Muscle of leg (tissue), 11 donors: ENCODE data around the gene C3. TPM values are rescaled to one million over a fixed set of nuclear protein-coding genes. Genes with fewer than 3 reads are reported as not detected.
A peak's percentile ranks its signal among the peaks of the same experiment; 100 is the strongest.

Experiments used
- DNase-seq: peaks from one replicate; pipeline ENCODE4 v3.0.0; 2013
- H3K27ac ChIP-seq: one replicate; pipeline ENCODE4 v1.5.1; 2013; ENCODE audit warnings: mild to moderate bottlenecking, low read length, control low read depth
- H3K27me3 ChIP-seq: one replicate; pipeline ENCODE4 v1.6.1; 2013; ENCODE audit warnings: low read length; ENCODE audit not compliant: control insufficient read depth, insufficient read depth
- H3K36me3 ChIP-seq: one replicate; pipeline ENCODE4 v1.6.1; 2013; ENCODE audit warnings: low read length; ENCODE audit not compliant: control insufficient read depth, insufficient read depth
- H3K4me1 ChIP-seq: one replicate; pipeline ENCODE4 v1.6.1; 2013; ENCODE audit warnings: low read length; ENCODE audit not compliant: control insufficient read depth, insufficient read depth
- H3K4me3 ChIP-seq: one replicate; pipeline ENCODE4 v1.5.1; 2013; ENCODE audit warnings: low read length, control low read depth
- H3K9me3 ChIP-seq: replicated peaks from 2 replicates; pipeline ENCODE4 v1.6.1; 2013; ENCODE audit warnings: low read depth, low read length; ENCODE audit not compliant: control insufficient read depth
- WGBS: methylation state at CpG from one replicate; pipeline ENCODE4 v1.1.5; 2013; ENCODE audit warnings: missing lambda C conversion rate; ENCODE audit not compliant: insufficient coverage; 5-methylcytosine and 5-hydroxymethylcytosine counted together
- polyA plus RNA-seq, 8 donors: library from polyadenylated mRNA; unstranded; fragments of 120-200 nt; gene quantifications; one replicate each; pipeline versions ENCODE4 v1.2.1 to v1.2.3, GENCODE V29; 2013; ENCODE audit warnings: inconsistent platforms in 1 of 8, low replicate concordance in 1 of 8; ENCODE audit not compliant: insufficient read length in 8 of 8, insufficient read depth in 1 of 8
- total RNA-seq: library from RNA; stranded (reverse); fragments of 120-200 nt; gene quantifications from one replicate; pipeline ENCODE4 v1.2.4, GENCODE V29; 2013

Gene C3
- total and polyA plus RNA-seq, 9 donors: 1.2 to 11.1 (median 3.3) TPM

GRCh38 chr19:6737873-6738786, 17.7 kb upstream of the C3 start:
- WGBS: 14% methylated on average over 11 of the region's 13 CpGs
- no peak overlapping the region for H3K4me3 ChIP-seq
- H3K4me1 ChIP-seq: peaks cover 52% of the 10 kb centered on the region
- peak; percentile 88 for DNase-seq
- H3K27ac ChIP-seq: peak overlapping the region; percentile 97
- no peaks in the 10 kb centered on the region for H3K27me3 ChIP-seq
- no peaks in the 10 kb centered on the region for H3K9me3 ChIP-seq
- H3K36me3 ChIP-seq: peaks cover 18% of the 10 kb centered on the region

GRCh38 chr19:6737284-6737872, 16.9 kb upstream of the C3 start, which contains the start of gene GPR108:
TSS of gene GPR108 (minus strand) at chr19:6737580. CDS start at chr19:6737576, 4 bp downstream.
- no peaks in the 10 kb centered on the region for H3K27me3 ChIP-seq
- H3K9me3 ChIP-seq: no peaks in the 10 kb centered on the region
- H3K27ac ChIP-seq: peak within 1 kb of the TSS; percentile 98
- peaks cover 18% of the 10 kb centered on the region for H3K36me3 ChIP-seq
- peaks cover 44% of the 10 kb centered on the region for H3K4me1 ChIP-seq
- DNase-seq: peak; percentile 100
- WGBS: under 1% methylated on average over 49 of the region's 55 CpGs
- peak within 1 kb of the TSS; percentile 83 for H3K4me3 ChIP-seq

- peak overlapping the region; percentile 83 for H3K4me3 ChIP-seq
Observed at GRCh38 chr19:6736917-6737283, 16.4 kb upstream of the C3 start.

GRCh38 chr19:6736169-6736916, 15.9 kb upstream of the C3 start:
- DNase-seq: peak; percentile 90
- Histone ChIP-seq H3K27ac (peak overlapping the region; percentile 98), H3K36me3 (peaks cover 24% of the 10 kb centered on the region), H3K4me3 (peak overlapping the region; percentile 83), H3K27me3 (no peaks in the 10 kb centered on the region), H3K4me1 (peaks cover 43% of the 10 kb centered on the region), H3K9me3 (no peaks in the 10 kb centered on the region)
- WGBS: 26% methylated on average over 15 of the region's 25 CpGs

More at GRCh38 chr19:6736917-6737283, 16.4 kb upstream of the C3 start:
- Histone ChIP-seq H3K4me1 (peaks cover 43% of the 10 kb centered on the region), H3K9me3 (no peaks in the 10 kb centered on the region), H3K27me3 (no peaks in the 10 kb centered on the region), H3K27ac (peak overlapping the region; percentile 98), H3K36me3 (peaks cover 22% of the 10 kb centered on the region)
- WGBS: 1% methylated on average over 10 of the region's 16 CpGs
- no peak for DNase-seq

- Histone ChIP-seq H3K36me3 (peaks cover 28% of the 10 kb centered on the region), H3K9me3 (no peaks in the 10 kb centered on the region), H3K4me1 (peaks cover 36% of the 10 kb centered on the region), H3K27ac (peak overlapping the region; percentile 98), H3K27me3 (no peaks in the 10 kb centered on the region), H3K4me3 (no peak overlapping the region)
- no peak for DNase-seq
- WGBS: 59% methylated on average over 2 of the region's 15 CpGs
Observed at GRCh38 chr19:6735181-6735911, 14.9 kb upstream of the C3 start.

- 73% methylated on average over 11 of the region's 20 CpGs for WGBS
- no peak for DNase-seq
- no peaks in the 10 kb centered on the region for H3K9me3 ChIP-seq
- no peak overlapping the region for H3K4me3 ChIP-seq
- H3K27ac ChIP-seq: no peak overlapping the region
- H3K4me1 ChIP-seq: peaks cover 28% of the 10 kb centered on the region
- peaks cover 28% of the 10 kb centered on the region for H3K36me3 ChIP-seq
- H3K27me3 ChIP-seq: no peaks in the 10 kb centered on the region
Observed at GRCh38 chr19:6734096-6734696, 13.7 kb upstream of the C3 start.

- no peak for DNase-seq
- 80% methylated on average over 19 of the region's 29 CpGs for WGBS
- H3K4me1 ChIP-seq: peaks cover 21% of the 10 kb centered on the region
- no peaks in the 10 kb centered on the region for H3K27me3 ChIP-seq
- peaks cover 28% of the 10 kb centered on the region for H3K36me3 ChIP-seq
- no peaks in the 10 kb centered on the region for H3K9me3 ChIP-seq
- H3K27ac ChIP-seq: no peak overlapping the region
- H3K4me3 ChIP-seq: no peak overlapping the region
Observed at GRCh38 chr19:6733338-6734095, 13.1 kb upstream of the C3 start.

- WGBS: 91% methylated on average over 20 of the region's 21 CpGs
- H3K4me1 ChIP-seq: peaks cover 15% of the 10 kb centered on the region
Observed at GRCh38 chr19:6732803-6733337, 12.4 kb upstream of the C3 start.

GRCh38 chr19:6731822-6732221, 11.4 kb upstream of the C3 start:
- H3K27me3 ChIP-seq: no peaks in the 10 kb centered on the region
- 91% methylated on average over 20 of the region's 22 CpGs for WGBS
- H3K4me1 ChIP-seq: peaks cover 13% of the 10 kb centered on the region
- no peak overlapping the region for H3K27ac ChIP-seq
- no peak for DNase-seq
- no peaks in the 10 kb centered on the region for H3K9me3 ChIP-seq
- H3K36me3 ChIP-seq: peaks cover 28% of the 10 kb centered on the region
- H3K4me3 ChIP-seq: no peak overlapping the region

More at GRCh38 chr19:6732803-6733337, 12.4 kb upstream of the C3 start:
- DNase-seq: no peak
- Histone ChIP-seq H3K4me3 (no peak overlapping the region), H3K9me3 (no peaks in the 10 kb centered on the region), H3K27me3 (no peaks in the 10 kb centered on the region), H3K36me3 (peaks cover 28% of the 10 kb centered on the region), H3K27ac (no peak overlapping the region)
